ENCODE measurements around the gene FAM184A.

DNA sequence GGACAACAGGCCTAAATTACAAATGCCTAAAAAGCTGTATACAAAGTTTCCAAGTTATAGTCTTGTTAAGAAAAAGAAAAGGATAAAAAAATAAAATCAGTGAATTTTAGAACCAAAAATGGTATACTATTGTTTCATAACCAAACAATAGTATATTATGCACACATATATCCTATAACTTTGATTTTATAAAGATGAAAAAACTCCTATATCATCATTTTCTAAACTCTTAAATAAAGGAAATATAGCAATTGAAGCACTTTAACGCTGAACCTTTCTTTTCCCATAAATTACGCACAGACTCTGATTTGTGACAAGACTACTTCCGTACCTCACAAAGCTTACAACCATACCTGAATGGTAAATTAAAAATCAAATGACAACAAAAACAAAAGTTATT is 107.6 kb downstream of the FAM184A start:
- TF ChIP-seq, protein P1, sequence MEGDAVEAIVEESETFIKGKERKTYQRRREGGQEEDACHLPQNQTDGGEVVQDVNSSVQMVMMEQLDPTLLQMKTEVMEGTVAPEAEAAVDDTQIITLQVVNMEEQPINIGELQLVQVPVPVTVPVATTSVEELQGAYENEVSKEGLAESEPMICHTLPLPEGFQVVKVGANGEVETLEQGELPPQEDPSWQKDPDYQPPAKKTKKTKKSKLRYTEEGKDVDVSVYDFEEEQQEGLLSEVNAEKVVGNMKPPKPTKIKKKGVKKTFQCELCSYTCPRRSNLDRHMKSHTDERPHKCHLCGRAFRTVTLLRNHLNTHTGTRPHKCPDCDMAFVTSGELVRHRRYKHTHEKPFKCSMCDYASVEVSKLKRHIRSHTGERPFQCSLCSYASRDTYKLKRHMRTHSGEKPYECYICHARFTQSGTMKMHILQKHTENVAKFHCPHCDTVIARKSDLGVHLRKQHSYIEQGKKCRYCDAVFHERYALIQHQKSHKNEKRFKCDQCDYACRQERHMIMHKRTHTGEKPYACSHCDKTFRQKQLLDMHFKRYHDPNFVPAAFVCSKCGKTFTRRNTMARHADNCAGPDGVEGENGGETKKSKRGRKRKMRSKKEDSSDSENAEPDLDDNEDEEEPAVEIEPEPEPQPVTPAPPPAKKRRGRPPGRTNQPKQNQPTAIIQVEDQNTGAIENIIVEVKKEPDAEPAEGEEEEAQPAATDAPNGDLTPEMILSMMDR (IDR thresholded peaks at IDR 0.05), result no peak
- TF ChIP-seq, protein P2, sequence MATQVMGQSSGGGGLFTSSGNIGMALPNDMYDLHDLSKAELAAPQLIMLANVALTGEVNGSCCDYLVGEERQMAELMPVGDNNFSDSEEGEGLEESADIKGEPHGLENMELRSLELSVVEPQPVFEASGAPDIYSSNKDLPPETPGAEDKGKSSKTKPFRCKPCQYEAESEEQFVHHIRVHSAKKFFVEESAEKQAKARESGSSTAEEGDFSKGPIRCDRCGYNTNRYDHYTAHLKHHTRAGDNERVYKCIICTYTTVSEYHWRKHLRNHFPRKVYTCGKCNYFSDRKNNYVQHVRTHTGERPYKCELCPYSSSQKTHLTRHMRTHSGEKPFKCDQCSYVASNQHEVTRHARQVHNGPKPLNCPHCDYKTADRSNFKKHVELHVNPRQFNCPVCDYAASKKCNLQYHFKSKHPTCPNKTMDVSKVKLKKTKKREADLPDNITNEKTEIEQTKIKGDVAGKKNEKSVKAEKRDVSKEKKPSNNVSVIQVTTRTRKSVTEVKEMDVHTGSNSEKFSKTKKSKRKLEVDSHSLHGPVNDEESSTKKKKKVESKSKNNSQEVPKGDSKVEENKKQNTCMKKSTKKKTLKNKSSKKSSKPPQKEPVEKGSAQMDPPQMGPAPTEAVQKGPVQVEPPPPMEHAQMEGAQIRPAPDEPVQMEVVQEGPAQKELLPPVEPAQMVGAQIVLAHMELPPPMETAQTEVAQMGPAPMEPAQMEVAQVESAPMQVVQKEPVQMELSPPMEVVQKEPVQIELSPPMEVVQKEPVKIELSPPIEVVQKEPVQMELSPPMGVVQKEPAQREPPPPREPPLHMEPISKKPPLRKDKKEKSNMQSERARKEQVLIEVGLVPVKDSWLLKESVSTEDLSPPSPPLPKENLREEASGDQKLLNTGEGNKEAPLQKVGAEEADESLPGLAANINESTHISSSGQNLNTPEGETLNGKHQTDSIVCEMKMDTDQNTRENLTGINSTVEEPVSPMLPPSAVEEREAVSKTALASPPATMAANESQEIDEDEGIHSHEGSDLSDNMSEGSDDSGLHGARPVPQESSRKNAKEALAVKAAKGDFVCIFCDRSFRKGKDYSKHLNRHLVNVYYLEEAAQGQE (IDR thresholded peaks at IDR 0.05; ENCODE audit: insufficient read depth in 1 of 2, low read depth in 2 of 2, low read length in 1 of 2), result no peak
- TF ChIP-seq SIN3A (IDR thresholded peaks at IDR 0.05; ENCODE audit: borderline replicate concordance, insufficient read depth, low read depth, low read length) (no peak), POLR2AphosphoS5 (IDR thresholded peaks at IDR 0.05; ENCODE audit: low read depth, low read length) (no peak)
